HG03025 (cell line): ENCODE data around the gene LIPG.
"Not testable (repeated sequence)": the region's sequence is repeated elsewhere in the genome, so short reads cannot be mapped to it uniquely, and the experiment has no call there.

ENCODE experiments used
- ATAC-seq: cut with Tn5 transposase; IDR thresholded peaks from one replicate; pipeline ENCODE4 v1.9.1; 2021; ENCODE audit warnings: mild to moderate bottlenecking, moderate library complexity; ENCODE audit not compliant: unreplicated experiment, low FRiP score

The LIPG gene

GRCh38 chr18:49561289-49562193 lies at the start of gene LIPG:
Gene LIPG (plus strand): TSS chr18:49562057. CDS start chr18:49562309, 252 bp downstream.
- ATAC-seq, result no peak

GRCh38 chr18:49512876-49513275 lies 49.0 kb upstream of the LIPG start:
- not testable (repeated sequence) for ATAC-seq

GRCh38 chr18:49514577-49514976 lies 47.3 kb upstream of the LIPG start:
- ATAC-seq, result no peak

- ATAC-seq, result not testable (repeated sequence)
Observed at GRCh38 chr18:49515003-49515402, 46.9 kb upstream of the LIPG start.

GRCh38 chr18:49515516-49515915 lies 46.3 kb upstream of the LIPG start:
- ATAC-seq, result no peak

- no peak for ATAC-seq
Observed at GRCh38 chr18:49517483-49517882, 44.4 kb upstream of the LIPG start.

GRCh38 chr18:49519101-49519971 lies 42.5 kb upstream of the LIPG start:
- no peak for ATAC-seq

GRCh38 chr18:49520661-49521145 lies 41.2 kb upstream of the LIPG start:
- no peak for ATAC-seq

- no peak for ATAC-seq
Observed at GRCh38 chr18:49521216-49521835, 40.5 kb upstream of the LIPG start.

- not testable (repeated sequence) for ATAC-seq
Observed at GRCh38 chr18:49523580-49524093, 38.2 kb upstream of the LIPG start.

- ATAC-seq, result no peak
Observed at GRCh38 chr18:49524349-49524748, 37.5 kb upstream of the LIPG start.

- no peak for ATAC-seq
Observed at GRCh38 chr18:49524951-49525350, 36.9 kb upstream of the LIPG start.

GRCh38 chr18:49525981-49526380 lies 35.9 kb upstream of the LIPG start:
- ATAC-seq, result no peak

- no peak for ATAC-seq
Observed at GRCh38 chr18:49527631-49528327, 34.1 kb upstream of the LIPG start.

GRCh38 chr18:49529596-49529995 lies 32.3 kb upstream of the LIPG start:
- no peak for ATAC-seq

GRCh38 chr18:49531678-49532153 lies 30.1 kb upstream of the LIPG start:
- no peak for ATAC-seq

GRCh38 chr18:49534846-49535601 lies 26.8 kb upstream of the LIPG start:
- ATAC-seq, result no peak

GRCh38 chr18:49537232-49537896 lies 24.5 kb upstream of the LIPG start:
- ATAC-seq, result no peak
